Neuronal stem cell (in vitro differentiated cells): ENCODE results near the gene MEIOB.

ENCODE experiments used
- DNase-seq: peaks from one replicate; pipeline ENCODE4 v3.0.0-alpha.2; 2013; ENCODE audit warnings: low spot score
- H2AFZ ChIP-seq: one replicate; pipeline ENCODE4 v1.6.1; 2013; ENCODE audit warnings: mild to moderate bottlenecking, low read length, inconsistent platforms
- H2AK5ac ChIP-seq: 2 replicates; pipeline ENCODE4 v1.6.1; 2013; ENCODE audit warnings: low read depth, mild to moderate bottlenecking, inconsistent platforms, low read length, moderate library complexity, mixed read lengths
- H2BK120ac ChIP-seq: 2 replicates; pipeline ENCODE4 v1.6.1; 2013; ENCODE audit warnings: low read depth, mild to moderate bottlenecking, inconsistent platforms, low read length, moderate library complexity, mixed read lengths
- H2BK12ac ChIP-seq: one replicate; pipeline ENCODE4 v1.6.1; 2013; ENCODE audit warnings: low read length, inconsistent platforms
- H2BK15ac ChIP-seq: 2 replicates; pipeline ENCODE4 v1.6.1; 2013; ENCODE audit warnings: mild to moderate bottlenecking, low read length, inconsistent platforms, mixed read lengths
- H2BK5ac ChIP-seq: one replicate; pipeline ENCODE4 v1.6.1; 2013; ENCODE audit warnings: inconsistent platforms, mild to moderate bottlenecking, low read length, moderate library complexity
- H3K14ac ChIP-seq: one replicate; pipeline ENCODE4 v1.6.1; 2013; ENCODE audit warnings: low read length, inconsistent platforms
- H3K18ac ChIP-seq: 2 replicates; pipeline ENCODE4 v1.6.1; 2013; ENCODE audit warnings: low read length, inconsistent platforms
- H3K23ac ChIP-seq: 2 replicates; pipeline ENCODE4 v1.6.1; 2013; ENCODE audit warnings: low read depth, mild to moderate bottlenecking, mixed read lengths, low read length, inconsistent platforms; ENCODE audit not compliant: poor library complexity
- H3K27ac ChIP-seq: replicated peaks from 3 replicates; pipeline ENCODE4 v1.5.1; 2013; ENCODE audit warnings: low read length, inconsistent platforms
- H3K27me3 ChIP-seq, 3 experiments: 2 replicates each; pipeline ENCODE4 v1.6.1; 2013; ENCODE audit warnings: low read length in 3 of 3, mild to moderate bottlenecking in 2 of 3, inconsistent platforms in 1 of 3, low read depth in 1 of 3, mixed read lengths in 1 of 3, moderate library complexity in 1 of 3; ENCODE audit not compliant: control insufficient read depth in 3 of 3, insufficient read depth in 3 of 3
- H3K36me3 ChIP-seq, 2 donors: replicated peaks in 1 of 2; 2 replicates each; pipeline ENCODE4 v1.6.1; 2013; ENCODE audit warnings: low read length in 2 of 2; ENCODE audit not compliant: control insufficient read depth in 2 of 2, insufficient read depth in 2 of 2
- H3K4ac ChIP-seq: 2 replicates; pipeline ENCODE4 v1.6.1; 2013; ENCODE audit warnings: inconsistent platforms, mild to moderate bottlenecking, low read length, moderate library complexity
- H3K4me1 ChIP-seq, 2 donors: 1 replicate in 1 of 2; 2 replicates in 1 of 2; pipeline ENCODE4 v1.6.1; 2013; ENCODE audit warnings: low read length in 2 of 2, low read depth in 1 of 2; ENCODE audit not compliant: control insufficient read depth in 2 of 2, insufficient read depth in 1 of 2
- H3K4me2 ChIP-seq: one replicate; pipeline ENCODE4 v1.6.1; 2013; ENCODE audit warnings: mild to moderate bottlenecking, low read length, inconsistent platforms; ENCODE audit not compliant: insufficient read depth, poor library complexity, severe bottlenecking
- H3K4me3 ChIP-seq, 2 donors: 2 replicates each; pipeline ENCODE4 v1.5.1; 2013; ENCODE audit warnings: low read length in 2 of 2, mild to moderate bottlenecking in 2 of 2, inconsistent platforms in 1 of 2, moderate library complexity in 1 of 2
- H3K79me1 ChIP-seq: one replicate; pipeline ENCODE4 v1.6.1; 2013; ENCODE audit warnings: low read depth, mild to moderate bottlenecking, inconsistent platforms, low read length, moderate library complexity
- H3K9ac ChIP-seq: one replicate; pipeline ENCODE4 v1.6.1; 2013; ENCODE audit warnings: mild to moderate bottlenecking, low read depth, low read length, inconsistent platforms; ENCODE audit not compliant: poor library complexity
- H3K9me3 ChIP-seq, 2 donors: replicated peaks in 1 of 2; 2 replicates each; pipeline versions ENCODE3 to v1.6.1; 2013; ENCODE audit warnings: low read length in 2 of 2, mild to moderate bottlenecking in 2 of 2, inconsistent platforms in 1 of 2, low read depth in 1 of 2, mixed read lengths in 1 of 2, moderate library complexity in 1 of 2; ENCODE audit not compliant: control insufficient read depth in 2 of 2, insufficient read depth in 1 of 2
- H4K8ac ChIP-seq: one replicate; pipeline ENCODE4 v1.6.1; 2013; ENCODE audit warnings: low read depth, mild to moderate bottlenecking, inconsistent platforms, low read length, moderate library complexity
- H4K91ac ChIP-seq: one replicate; pipeline ENCODE4 v1.6.1; 2013; ENCODE audit warnings: low read length, low read depth, mild to moderate bottlenecking, inconsistent platforms; ENCODE audit not compliant: poor library complexity
- WGBS, 2 donors: extraction: QIAGEN DNeasy Blood & Tissue Kit; methylation state at CpG; one replicate each; pipeline ENCODE4 v1.1.7; 2013; ENCODE audit warnings: missing lambda C conversion rate in 2 of 2, mixed read lengths in 1 of 2; ENCODE audit not compliant: insufficient read length in 2 of 2, insufficient replicate concordance in 1 of 2; ENCODE audit errors: extremely low coverage in 2 of 2; 5-methylcytosine and 5-hydroxymethylcytosine counted together

The MEIOB gene

DNA sequence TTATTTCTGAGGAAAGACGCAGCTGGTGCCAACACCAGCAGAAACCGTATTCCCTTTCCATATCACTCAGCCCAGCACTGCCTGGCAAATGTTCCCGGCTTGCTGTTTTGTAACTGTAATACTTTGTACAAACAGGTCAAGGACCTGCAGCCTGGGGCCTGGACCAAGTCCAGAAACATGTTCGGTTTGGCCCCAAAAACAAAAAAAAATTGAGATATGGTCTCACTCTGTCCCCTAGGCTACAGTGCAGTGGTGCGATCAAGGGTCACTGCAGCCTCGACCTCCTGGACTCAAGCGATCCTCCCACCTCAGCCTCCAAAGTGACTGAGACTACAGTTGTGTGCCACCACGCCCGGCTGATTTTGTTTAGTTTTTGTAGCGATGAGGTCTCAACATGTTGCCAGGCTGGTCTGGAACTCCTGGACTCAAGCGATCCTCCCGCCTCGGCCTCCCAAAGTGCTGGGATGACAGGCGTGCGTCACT, 46.5 kb downstream of the MEIOB start:
- DNase-seq, result no peak
- no peak overlapping the region for H4K8ac ChIP-seq
- H2AFZ ChIP-seq, result no peak overlapping the region
- no peaks in the 10 kb centered on the region for H3K9me3 ChIP-seq
- no peak overlapping the region for H2BK15ac ChIP-seq
- H4K91ac ChIP-seq, result no peak overlapping the region
- H3K27ac ChIP-seq, result no peak overlapping the region
- no peak overlapping the region for H2BK5ac ChIP-seq
- H3K36me3 ChIP-seq, result peaks cover 15 to 35% of the 10 kb centered on the region in 2 donors
- no peak overlapping the region for H3K9ac ChIP-seq
- no peak overlapping the region for H2BK12ac ChIP-seq
- H2AK5ac ChIP-seq, result peak overlapping the region; percentile 14
- no peak overlapping the region for H3K4ac ChIP-seq
- H3K18ac ChIP-seq, result no peak overlapping the region
- H3K23ac ChIP-seq, result no peak overlapping the region
- peaks cover 0 to 10% of the 10 kb centered on the region in 2 donors for H3K4me1 ChIP-seq
- no peak overlapping the region for H3K14ac ChIP-seq
- H3K4me3 ChIP-seq, result peak overlapping the region; percentile 95 to 97
- no peaks in the 10 kb centered on the region for H3K27me3 ChIP-seq
- WGBS, 2 donors, result no CpG with 5 or more reads among the region's 15 CpGs
- H2BK120ac ChIP-seq, result no peak overlapping the region
- H3K79me1 ChIP-seq, result peaks cover 18% of the 10 kb centered on the region
- no peak overlapping the region for H3K4me2 ChIP-seq

DNA sequence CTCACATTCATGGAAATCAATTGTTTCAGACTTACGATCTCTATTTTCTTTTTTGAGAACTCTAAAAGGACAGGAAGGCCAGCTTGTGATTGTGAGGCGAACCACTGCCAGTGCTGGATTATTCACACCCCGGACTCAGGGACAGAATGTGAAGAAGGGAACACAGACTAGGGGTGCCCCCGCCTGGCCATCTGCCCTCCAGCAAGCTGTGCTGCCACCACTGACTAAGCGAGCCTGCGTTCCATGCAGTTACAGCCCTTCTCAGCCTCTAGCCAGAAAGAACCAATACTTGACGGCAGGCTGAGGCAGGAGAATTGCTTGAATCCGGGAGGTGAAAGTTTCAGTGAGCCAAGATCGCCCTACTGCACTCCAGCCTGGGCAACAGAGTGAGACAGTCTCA, 48.1 kb downstream of the MEIOB start:
- Histone ChIP-seq H3K18ac (no peak overlapping the region), H3K36me3 (peaks cover 10 to 26% of the 10 kb centered on the region in 2 donors), H3K9ac (no peak overlapping the region), H4K8ac (no peak overlapping the region), H3K4me3 (no peak overlapping the region), H3K4me1 (peaks cover 0 to 10% of the 10 kb centered on the region in 2 donors), H3K79me1 (peaks cover 16% of the 10 kb centered on the region), H2BK15ac (no peak overlapping the region), H3K14ac (no peak overlapping the region), H3K4me2 (no peak overlapping the region), H4K91ac (no peak overlapping the region), H3K27me3 (no peaks in the 10 kb centered on the region), H3K4ac (no peak overlapping the region), H3K9me3 (no peaks in the 10 kb centered on the region), H2BK12ac (no peak overlapping the region), H3K23ac (no peak overlapping the region), H2BK5ac (no peak overlapping the region), H2AK5ac (no peak overlapping the region), H3K27ac (no peak overlapping the region), H2BK120ac (no peak overlapping the region), H2AFZ (no peak overlapping the region)
- no CpG with 5 or more reads among the region's 9 CpGs for WGBS, 2 donors
- no peak for DNase-seq

DNA sequence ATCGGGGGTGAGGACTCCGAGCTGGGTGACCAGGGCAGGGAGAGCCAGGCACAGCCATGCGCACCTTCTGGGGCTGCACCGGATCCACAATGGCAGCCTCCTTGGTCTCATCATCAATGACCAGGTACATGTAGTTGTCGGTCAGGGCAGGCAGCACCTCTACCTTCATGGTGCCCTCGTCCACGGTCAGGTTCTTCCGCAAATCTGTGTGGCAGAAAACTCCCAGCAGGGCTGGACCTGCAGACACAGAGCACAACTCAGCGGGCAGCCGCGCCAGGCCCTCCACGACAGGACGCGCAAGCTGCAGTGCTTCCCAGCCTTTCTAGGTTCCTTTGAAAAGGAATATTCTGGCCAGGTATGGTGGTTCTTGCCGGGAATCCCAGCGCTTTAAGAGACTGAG, 49.2 kb downstream of the MEIOB start:
- Histone ChIP-seq H2BK5ac (no peak overlapping the region), H3K14ac (no peak overlapping the region), H3K4me3 (no peak overlapping the region), H2AK5ac (no peak overlapping the region), H3K4me2 (no peak overlapping the region), H2BK120ac (no peak overlapping the region), H3K36me3 (peaks cover 10 to 32% of the 10 kb centered on the region in 2 donors), H3K9me3 (no peaks in the 10 kb centered on the region), H4K8ac (no peak overlapping the region), H3K27me3 (no peaks in the 10 kb centered on the region), H3K23ac (no peak overlapping the region), H2AFZ (no peak overlapping the region), H3K4me1 (peaks cover 0 to 7% of the 10 kb centered on the region in 2 donors), H3K79me1 (peaks cover 16% of the 10 kb centered on the region), H2BK15ac (no peak overlapping the region), H4K91ac (no peak overlapping the region), H2BK12ac (no peak overlapping the region), H3K4ac (no peak overlapping the region), H3K9ac (no peak overlapping the region), H3K27ac (no peak overlapping the region), H3K18ac (no peak overlapping the region)
- DNase-seq, result no peak
- no CpG with 5 or more reads among the region's 16 CpGs for WGBS, 2 donors

DNA sequence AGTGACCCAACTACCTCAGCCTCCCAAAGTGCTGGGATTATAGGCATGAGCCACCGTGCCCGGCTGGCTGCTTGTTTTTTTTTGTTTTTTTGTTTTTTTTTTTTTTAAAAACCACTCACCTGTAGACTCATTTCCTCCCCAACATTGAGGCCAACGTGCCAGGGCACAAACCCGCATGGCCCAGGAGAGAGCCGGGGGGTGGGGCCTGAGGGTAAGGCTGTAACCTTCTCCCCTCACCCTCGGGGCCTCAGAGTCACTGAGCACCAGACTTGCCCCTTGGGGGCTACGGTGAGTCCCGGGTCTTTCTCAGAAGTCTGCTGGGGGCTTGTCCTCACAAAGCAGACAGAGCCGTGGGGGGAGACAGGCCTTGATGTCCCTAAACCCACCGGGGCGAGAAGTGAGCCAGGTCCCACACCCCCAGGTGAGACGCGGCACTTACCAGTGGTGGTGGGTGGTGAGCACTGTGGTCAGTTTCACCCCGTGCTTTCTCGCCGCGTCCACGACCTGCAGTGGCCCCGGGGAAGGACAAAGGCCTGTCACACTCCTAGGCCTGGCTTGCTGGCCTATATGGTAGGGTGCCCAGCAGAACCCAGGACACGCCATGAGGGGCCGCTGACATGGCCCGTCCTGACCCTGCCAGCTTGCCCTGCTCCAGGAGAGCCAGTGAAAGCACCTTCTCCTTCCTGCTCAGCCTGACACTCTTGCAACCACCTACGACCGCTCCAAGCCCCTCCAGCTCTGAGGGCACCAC, 49.9 kb downstream of the MEIOB start:
- H2BK5ac ChIP-seq, result no peak overlapping the region
- H3K18ac ChIP-seq, result no peak overlapping the region
- H4K8ac ChIP-seq, result no peak overlapping the region
- H2BK120ac ChIP-seq, result no peak overlapping the region
- no peaks in the 10 kb centered on the region for H3K27me3 ChIP-seq
- H2BK15ac ChIP-seq, result no peak overlapping the region
- WGBS, 2 donors, result no CpG with 5 or more reads among the region's 24 CpGs
- no peak overlapping the region for H2AFZ ChIP-seq
- H3K4me3 ChIP-seq, result no peak overlapping the region
- no peak overlapping the region for H2AK5ac ChIP-seq
- peaks cover 10 to 40% of the 10 kb centered on the region in 2 donors for H3K36me3 ChIP-seq
- H4K91ac ChIP-seq, result no peak overlapping the region
- H3K14ac ChIP-seq, result no peak overlapping the region
- no peak overlapping the region for H3K4me2 ChIP-seq
- no peak overlapping the region for H3K4ac ChIP-seq
- no peaks in the 10 kb centered on the region for H3K4me1 ChIP-seq
- DNase-seq, result no peak
- no peaks in the 10 kb centered on the region for H3K9me3 ChIP-seq
- no peak overlapping the region for H2BK12ac ChIP-seq
- peak overlapping the region; percentile 21 for H3K9ac ChIP-seq
- no peak overlapping the region for H3K23ac ChIP-seq
- H3K79me1 ChIP-seq, result peaks cover 16% of the 10 kb centered on the region
- no peak overlapping the region for H3K27ac ChIP-seq
